RPMI8226 (cell line): ENCODE data around the gene LRRC8D.
A peak's percentile ranks its signal among the peaks of the same experiment; 100 is the strongest.

Experiments used
- DNase-seq: peaks from one replicate; pipeline ENCODE4 v3.0.0-alpha.2; 2015

LRRC8D gene

DNA sequence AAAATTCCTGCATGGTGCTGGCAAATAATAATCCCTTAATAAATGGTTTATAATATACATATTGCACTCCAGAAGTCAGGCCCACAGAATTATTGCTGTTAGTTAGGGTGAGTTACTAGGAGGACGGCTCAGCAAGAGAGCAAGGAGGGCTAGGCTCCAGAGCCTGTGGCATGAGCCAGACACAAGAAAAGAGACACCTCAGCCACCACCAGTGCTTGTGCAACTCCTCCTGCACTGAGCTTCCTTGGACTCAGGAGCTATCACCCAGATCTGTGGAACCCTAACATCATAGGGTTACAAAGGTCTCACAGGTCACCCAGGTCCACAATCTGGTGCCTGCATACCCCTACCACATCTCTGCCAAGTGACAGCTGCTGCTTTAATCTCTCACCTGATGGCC is 12.8 kb upstream of the LRRC8D start:
- no peak for DNase-seq

GRCh38 chr1:89808441-89809117 is 12.3 kb upstream of the LRRC8D start:
- DNase-seq = no peak

- DNase-seq = no peak
Measured at GRCh38 chr1:89809556-89809955, 11.3 kb upstream of the LRRC8D start.

GRCh38 chr1:89810302-89810701 is 10.5 kb upstream of the LRRC8D start:
- no peak for DNase-seq

DNA sequence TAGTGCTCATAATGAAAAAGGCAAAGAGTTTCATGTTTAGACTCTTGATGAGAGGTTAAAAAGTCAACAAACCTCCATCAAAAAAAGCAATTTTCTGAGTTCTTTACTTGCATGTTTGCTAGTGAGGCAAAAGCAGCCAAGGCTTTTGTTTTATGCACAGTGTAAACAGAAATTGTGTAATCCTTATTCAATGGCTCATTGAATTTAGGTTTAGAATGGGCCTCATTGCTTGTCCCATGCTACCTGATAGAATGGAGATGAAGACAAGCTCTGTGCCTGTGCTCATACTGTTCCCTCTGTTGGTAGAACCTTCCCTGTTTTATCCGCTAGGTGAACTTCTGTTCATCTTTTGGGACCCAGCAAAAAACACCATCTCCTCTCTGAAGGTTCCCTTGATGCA is 10.0 kb upstream of the LRRC8D start:
- no peak for DNase-seq

GRCh38 chr1:89812992-89813391 is 7.8 kb upstream of the LRRC8D start:
- DNase-seq = no peak

DNA sequence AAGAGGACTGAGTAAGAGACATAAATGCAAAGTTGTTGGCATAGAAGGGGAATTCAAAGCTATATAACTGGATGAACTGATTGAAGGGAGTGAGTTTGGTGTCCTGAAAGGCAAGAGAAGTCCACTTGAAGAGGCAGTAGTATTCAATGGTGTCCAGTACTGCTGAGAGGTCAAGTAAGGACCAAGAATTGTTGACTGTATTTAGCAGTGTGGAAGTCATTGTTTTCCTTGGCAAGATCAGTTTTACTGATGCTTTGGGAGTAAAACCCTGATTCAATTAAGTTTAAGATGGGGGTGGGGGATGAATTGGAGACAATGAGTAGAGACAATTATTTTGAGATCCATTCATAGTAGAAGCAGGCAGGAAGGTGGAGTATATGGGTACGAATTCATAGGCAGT is 5.8 kb upstream of the LRRC8D start:
- no peak for DNase-seq

- DNase-seq = peak; percentile 17
Measured at GRCh38 chr1:89815611-89816010, 5.2 kb upstream of the LRRC8D start.

DNA sequence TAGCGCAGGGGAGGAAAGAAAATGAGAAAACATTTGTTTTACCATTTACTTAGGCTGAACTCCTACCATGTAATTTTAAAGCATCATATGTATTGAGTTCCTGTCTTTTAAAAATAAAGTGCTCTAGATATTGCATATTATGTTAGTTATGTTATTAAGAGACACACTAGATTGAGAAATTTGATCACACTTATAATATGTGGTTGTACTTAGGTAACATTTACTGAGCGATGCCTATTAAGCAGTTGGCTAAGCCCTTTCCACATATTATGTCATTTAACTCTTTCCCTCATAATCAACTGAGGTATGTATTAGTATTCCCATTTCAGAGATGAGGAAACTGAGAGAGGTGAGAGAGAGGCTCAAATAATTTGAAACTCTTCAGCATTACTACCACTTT is 4.5 kb upstream of the LRRC8D start:
- no peak for DNase-seq

DNA sequence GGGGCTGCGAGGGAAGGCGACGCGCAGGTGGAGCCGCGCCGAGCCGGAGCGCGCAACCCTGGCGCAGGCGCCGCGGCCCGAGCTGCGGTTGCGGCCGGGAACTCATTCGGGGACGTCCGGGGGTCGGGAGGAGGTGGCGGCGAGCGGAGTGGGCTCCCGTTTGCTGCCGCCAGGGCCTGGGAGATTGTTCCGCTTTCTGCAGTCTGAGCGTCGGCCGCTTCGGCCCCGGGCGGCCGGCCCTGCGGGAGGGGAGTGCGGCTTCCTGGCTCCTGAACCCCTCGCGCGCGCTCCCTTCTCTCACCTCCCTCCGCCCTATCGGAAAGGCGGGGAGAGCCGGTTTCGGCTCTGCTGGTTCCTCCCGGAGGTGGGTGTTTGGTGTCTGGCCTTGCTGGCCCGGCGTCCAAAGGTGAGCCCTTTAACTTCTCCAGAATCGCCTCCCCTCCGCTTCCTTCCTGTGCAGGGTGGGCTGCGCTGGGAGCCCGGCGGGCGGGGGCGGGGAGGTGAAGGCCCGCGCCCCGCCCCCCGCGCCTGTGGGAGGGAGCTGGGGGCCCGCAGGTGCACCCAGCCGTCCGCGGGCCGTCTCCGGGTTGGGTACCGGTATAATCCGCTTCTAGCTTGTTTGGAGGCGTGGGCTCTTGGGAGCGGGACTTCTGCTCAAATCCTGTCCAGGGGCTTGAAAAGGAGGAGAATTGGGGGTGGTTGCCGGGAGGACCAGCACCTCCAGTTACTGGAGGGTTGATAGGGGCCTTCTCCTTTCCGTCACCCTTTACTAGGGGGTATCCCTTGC is 683 bp downstream of the LRRC8D start:
- peak; percentile 73 for DNase-seq

DNA sequence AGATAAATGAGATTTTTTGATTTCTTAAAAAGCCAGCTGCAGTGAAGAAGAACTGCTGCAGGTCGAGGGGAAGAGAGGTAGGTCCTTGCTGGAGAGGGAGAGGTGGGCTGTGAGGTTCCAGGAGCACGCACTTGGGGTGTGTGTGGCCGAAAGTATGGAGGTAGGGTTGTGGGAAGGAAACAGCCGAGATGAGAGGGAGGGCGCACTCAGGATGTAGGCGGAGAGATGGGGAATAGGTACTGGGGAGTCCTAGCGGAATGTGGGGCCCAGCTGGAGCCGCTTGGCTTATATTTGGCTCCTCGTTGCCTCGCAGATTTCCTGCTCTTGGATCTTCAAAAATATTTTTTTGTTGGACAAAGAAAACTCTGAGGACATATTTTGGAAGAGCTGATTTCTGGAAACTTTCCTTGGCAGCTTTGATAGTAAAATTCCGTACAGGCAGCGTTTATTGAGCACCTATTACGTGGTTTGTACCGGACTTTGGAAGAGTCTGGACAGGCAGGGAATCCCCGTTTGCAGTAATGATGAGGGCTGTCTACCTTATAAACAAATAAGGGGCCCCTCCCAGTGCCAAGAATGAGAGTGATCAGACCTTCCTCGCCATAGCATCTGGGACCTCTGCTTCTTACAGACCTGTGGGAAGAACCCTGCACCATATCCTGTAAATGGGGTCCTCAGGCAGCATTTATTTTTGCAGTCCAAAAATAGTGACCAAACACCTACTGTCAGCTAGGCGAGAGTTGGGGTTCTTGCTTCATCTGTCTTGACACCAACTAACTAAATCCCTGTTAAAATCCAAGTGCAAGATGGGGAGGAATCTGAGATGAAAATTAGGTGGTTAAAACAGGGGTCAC is 1.5 kb downstream of the LRRC8D start:
- DNase-seq = no peak

DNA sequence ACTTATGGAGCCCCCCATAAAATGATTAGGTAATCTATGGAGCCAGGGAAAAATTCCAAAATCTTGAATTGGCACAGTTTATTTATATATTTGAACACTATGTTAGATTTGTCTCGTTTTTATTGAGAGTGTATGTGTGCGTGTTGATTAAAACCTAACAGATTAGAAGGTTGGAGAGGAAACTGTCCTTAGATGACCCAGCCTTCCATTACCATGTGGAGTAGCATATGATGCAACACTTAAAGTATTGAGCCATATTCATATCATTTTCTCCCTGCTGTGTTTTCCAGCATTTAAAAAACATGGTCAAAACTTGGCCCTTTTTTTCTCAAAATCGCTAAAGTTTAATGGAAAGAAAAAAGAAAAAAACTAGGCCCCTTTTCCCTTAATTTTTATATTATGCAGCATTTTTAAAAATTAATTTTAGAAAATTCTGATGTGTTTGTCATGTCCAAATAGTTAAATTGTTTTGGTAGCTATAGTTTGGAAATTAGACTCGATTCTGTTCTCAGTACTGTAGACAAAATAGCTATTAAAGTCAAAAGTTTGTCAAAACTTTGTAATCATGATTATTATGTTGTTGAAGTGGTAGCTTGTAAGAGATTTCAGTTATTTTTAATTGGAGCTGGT is 2.3 kb downstream of the LRRC8D start:
- no peak for DNase-seq

GRCh38 chr1:89823679-89824292 is 3.0 kb downstream of the LRRC8D start:
- DNase-seq = no peak

GRCh38 chr1:89826594-89826993 is 5.8 kb downstream of the LRRC8D start:
- no peak for DNase-seq

DNA sequence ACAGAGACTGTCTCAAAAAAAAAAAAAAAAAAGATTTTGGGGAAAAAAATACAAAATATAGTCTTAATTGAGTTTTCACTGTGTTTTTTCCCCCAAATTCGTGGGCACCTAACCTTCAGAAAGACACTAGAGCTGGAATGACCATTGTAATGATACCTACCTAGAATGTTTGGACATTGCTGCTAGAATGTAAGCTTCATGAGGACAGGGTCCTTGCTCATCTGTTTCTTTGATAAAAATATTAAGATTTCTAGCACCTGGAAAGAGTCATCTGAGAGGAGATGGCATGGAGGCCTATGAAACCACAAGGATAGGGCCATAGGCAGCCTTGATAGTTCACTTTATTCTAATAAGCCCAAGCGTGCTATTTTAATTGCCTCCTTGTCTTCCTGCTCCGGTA is 6.5 kb downstream of the LRRC8D start:
- no peak for DNase-seq

GRCh38 chr1:89827902-89828301 is 7.1 kb downstream of the LRRC8D start:
- DNase-seq = no peak

DNA sequence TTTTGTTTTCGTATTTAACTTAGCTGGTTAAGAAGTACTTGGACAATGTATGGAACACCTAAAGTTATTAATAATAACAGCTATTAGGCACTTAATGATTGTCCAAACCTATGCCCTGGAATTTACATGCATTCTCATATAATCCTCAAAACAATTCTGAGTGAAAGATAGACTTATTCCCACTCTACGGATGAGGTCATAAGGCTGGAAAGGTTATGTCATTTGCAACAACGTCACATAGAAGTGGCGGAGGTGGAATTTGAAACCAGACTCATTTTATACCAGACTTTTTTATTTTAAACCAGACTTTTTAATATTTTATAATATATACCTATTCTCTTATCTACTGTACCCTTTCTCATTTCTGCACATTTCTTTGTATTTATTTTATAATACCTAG is 8.4 kb downstream of the LRRC8D start:
- DNase-seq = no peak

- no peak for DNase-seq
Measured at GRCh38 chr1:89831462-89832120, 10.8 kb downstream of the LRRC8D start.

DNA sequence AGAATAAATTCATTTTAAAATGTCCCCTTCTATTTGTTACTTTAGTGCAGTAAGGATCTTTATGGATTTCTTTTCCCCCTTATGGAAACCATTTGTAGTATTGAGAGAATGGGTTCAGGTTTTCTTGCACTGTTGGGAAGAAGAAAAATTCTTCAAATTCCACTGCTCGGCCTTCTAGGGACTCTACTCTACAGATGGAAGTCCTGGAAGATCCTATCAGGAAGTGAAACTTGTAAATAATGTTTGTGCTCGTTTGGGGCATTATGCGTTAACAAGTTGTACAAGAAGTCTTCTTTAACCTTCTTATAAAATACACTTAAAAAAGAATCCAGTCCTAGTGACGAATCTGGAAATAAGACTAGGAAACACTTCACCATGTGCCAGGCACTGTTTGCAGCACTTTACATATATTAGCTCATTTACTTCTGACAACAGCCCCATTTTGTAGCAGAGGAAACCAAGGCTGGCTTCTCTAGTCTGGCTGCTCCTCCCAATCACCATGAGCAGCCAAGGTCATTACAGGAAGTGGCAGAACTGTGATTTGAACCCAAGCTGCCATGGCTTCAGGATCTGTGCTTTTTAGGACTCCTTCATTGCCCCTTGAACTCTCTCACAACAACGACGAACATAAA is 11.8 kb downstream of the LRRC8D start:
- DNase-seq = no peak

- no peak for DNase-seq
Measured at GRCh38 chr1:89833183-89834082, 12.6 kb downstream of the LRRC8D start.
